Caco-2 (cell line): ENCODE results near the gene PPP1R9B. TPM values are rescaled to one million over a fixed set of nuclear protein-coding genes. Genes with fewer than 3 reads are reported as not detected.

Experiments used
- BruUV-seq: library from RNA; stranded (reverse); fragments of 400-500 nt; replicated peaks from 2 replicates; lab custom pipeline; 2021; lab: Mats Ljungman, UMichigan
- CTCF ChIA-PET: fragments of 300-600 bp; sonication (Branson Sonifier 250); formaldehyde crosslinking; loops from one replicate; lab custom pipeline; 2022; ENCODE audit warnings: antibody characterized with exemption; lab: Charles Lee
- POLR2A ChIA-PET: fragments of 300-600 bp; sonication (Branson Sonifier 250); formaldehyde crosslinking; loops from one replicate; lab custom pipeline; 2022; ENCODE audit warnings: antibody characterized with exemption; lab: Charles Lee
- DNase-seq, 2 experiments: peaks; one replicate each; pipeline versions ENCODE4 v3.0.0 to v3.0.0-alpha.2; 2020 to 2022
- H3K27me3 ChIP-seq: replicated peaks from 2 replicates; pipeline ENCODE4 v1.6.0; 2011; ENCODE audit warnings: low read length; ENCODE audit not compliant: control insufficient read depth, insufficient read depth
- H3K36me3 ChIP-seq: 2 replicates; pipeline ENCODE4 v1.5.1; 2011; ENCODE audit warnings: low read length; ENCODE audit not compliant: control insufficient read depth, insufficient read depth
- H3K4me1 ChIP-seq: fragments of 250-450 bp; sonication (Bioruptor Pico); 2 replicates; pipeline ENCODE4 v1.5.1; 2020; ENCODE audit warnings: mild to moderate bottlenecking
- H3K4me3 ChIP-seq: 2 replicates; pipeline ENCODE4 v1.5.1; 2011; ENCODE audit warnings: low read depth, mild to moderate bottlenecking, control low read depth, low read length
- H3K9me3 ChIP-seq: fragments of 250-450 bp; sonication (Bioruptor Pico); 2 replicates; pipeline ENCODE4 v1.5.1; 2020; ENCODE audit warnings: mild to moderate bottlenecking, moderate library complexity
- H3K27ac Mint-ChIP-seq: one replicate; pipeline ENCODE4 v1.8.0; 2022; ENCODE audit warnings: mixed read lengths; ENCODE audit not compliant: unreplicated experiment
- H3K27me3 Mint-ChIP-seq: one replicate; pipeline ENCODE4 v1.8.0; 2022; ENCODE audit warnings: mixed read lengths; ENCODE audit not compliant: insufficient read depth, unreplicated experiment
- H3K36me3 Mint-ChIP-seq: one replicate; pipeline ENCODE4 v1.8.0; 2022; ENCODE audit warnings: mild to moderate bottlenecking, mixed read lengths; ENCODE audit not compliant: insufficient read depth, unreplicated experiment
- H3K4me1 Mint-ChIP-seq: one replicate; pipeline ENCODE4 v1.8.0; 2022; ENCODE audit warnings: low read depth, mixed read lengths; ENCODE audit not compliant: unreplicated experiment
- H3K4me3 Mint-ChIP-seq: one replicate; pipeline ENCODE4 v1.8.0; 2022; ENCODE audit warnings: mild to moderate bottlenecking, moderate library complexity, mixed read lengths; ENCODE audit not compliant: unreplicated experiment
- H3K9me3 Mint-ChIP-seq: one replicate; pipeline ENCODE4 v1.8.0; 2022; ENCODE audit warnings: mixed read lengths; ENCODE audit not compliant: unreplicated experiment
- CTCF ChIP-seq, 2 experiments: fragments of 200-600 bp in 1 of 2; IDR thresholded peaks; 1 replicate in 1 of 2; 2 replicates in 1 of 2; pipeline versions ENCODE4 v1.5.1 to v1.8.0; 2011 to 2022; ENCODE audit warnings: antibody characterized with exemption in 1 of 2, control low read depth in 1 of 2, inconsistent platforms in 1 of 2, low read depth in 1 of 2, low read length in 1 of 2, mild to moderate bottlenecking in 1 of 2, moderate library complexity in 1 of 2; ENCODE audit not compliant: insufficient read depth in 1 of 2, severe bottlenecking in 1 of 2, unreplicated experiment in 1 of 2
- intact Hi-C: fragments of 100-400 bp; cut with micrococcal nuclease; formaldehyde crosslinking; loops from one replicate; pipeline ENCODE4 v1.10.0; 2022; ENCODE audit not compliant: unreplicated experiment
- total RNA-seq: library from RNA; stranded (reverse); gene quantifications from 2 replicates; pipeline ENCODE4 v1.2.3, GENCODE V29; 2022

PPP1R9B gene
- total RNA-seq, 1 experiment from 2014 or later, result 74.8 TPM

GRCh38 chr17:50149417-50150353, 792 bp downstream of the PPP1R9B start:
- H3K4me3 Mint-ChIP-seq, result peak overlapping the region; percentile 81
- no peaks in the 10 kb centered on the region for H3K9me3 Mint-ChIP-seq
- H3K27me3 Mint-ChIP-seq, result no peaks in the 10 kb centered on the region
- H3K4me1 Mint-ChIP-seq, result peaks cover 39% of the 10 kb centered on the region
- POLR2A ChIA-PET, result interaction anchor here (0.9 kb wide), 1 partner anchor 385 kb away, joined by 3 read pairs; the partner anchor contains the start of gene FAM117A
- Histone ChIP-seq H3K4me3 (peak overlapping the region; percentile 69), H3K4me1 (peaks cover 34% of the 10 kb centered on the region), H3K9me3 (no peaks in the 10 kb centered on the region), H3K36me3 (peaks cover 6% of the 10 kb centered on the region; the same call in 1 of the 2 replicates), H3K27me3 (no peaks in the 10 kb centered on the region)
- peak; percentile 3 to 31 for TF ChIP-seq CTCF (IDR thresholded peaks at IDR 0.05; ENCODE audit: insufficient read depth in 1 of 2, low read depth in 1 of 2, low read length in 1 of 2, severe bottlenecking in 1 of 2, unreplicated experiment in 1 of 2)
- CTCF ChIA-PET, result interaction anchor here (0.6 to 2.2 kb wide), 16 partner anchors 9 to 774 kb away, joined by 3 to 7 read pairs (median 4); no protein-coding TSS in a partner anchor
- DNase-seq, result peak; percentile 79 to 89
- peaks cover 13% of the 10 kb centered on the region for H3K36me3 Mint-ChIP-seq
- H3K27ac Mint-ChIP-seq, result peak overlapping the region; percentile 77
- BruUV-seq, result no TSS peak
- intact Hi-C loops, result no loop called here

- Mint-ChIP-seq H3K4me3 (peak overlapping the region; percentile 81), H3K4me1 (peaks cover 39% of the 10 kb centered on the region), H3K9me3 (no peaks in the 10 kb centered on the region), H3K36me3 (peaks cover 19% of the 10 kb centered on the region), H3K27me3 (no peaks in the 10 kb centered on the region), H3K27ac (peak overlapping the region; percentile 77)
- no peak for DNase-seq
- Histone ChIP-seq H3K36me3 (peaks cover 8% of the 10 kb centered on the region; the same call in 1 of the 2 replicates), H3K4me1 (peaks cover 34% of the 10 kb centered on the region), H3K4me3 (peak overlapping the region; percentile 69), H3K27me3 (no peaks in the 10 kb centered on the region), H3K9me3 (no peaks in the 10 kb centered on the region)
- TF ChIP-seq CTCF (IDR thresholded peaks at IDR 0.05; ENCODE audit: insufficient read depth in 1 of 2, low read depth in 1 of 2, low read length in 1 of 2, severe bottlenecking in 1 of 2, unreplicated experiment in 1 of 2), result no peak
- ChIA-PET CTCF (interaction anchor here (0.7 to 2.2 kb wide), 8 partner anchors 9 to 233 kb away, joined by 3 to 7 read pairs (median 4); no protein-coding TSS in a partner anchor), POLR2A (no interaction called here)
- intact Hi-C loops, result no loop called here
- no TSS peak for BruUV-seq
Observed at GRCh38 chr17:50149091-50149416, 1.4 kb downstream of the PPP1R9B start.
